ENCODE measurements around the gene SPSB1. TPM values are rescaled to one million over a fixed set of nuclear protein-coding genes. Genes with fewer than 3 reads are reported as not detected.

SPSB1 gene
- total RNA-seq, 1 donor from 2014 or later, result 12.9 TPM

DNA sequence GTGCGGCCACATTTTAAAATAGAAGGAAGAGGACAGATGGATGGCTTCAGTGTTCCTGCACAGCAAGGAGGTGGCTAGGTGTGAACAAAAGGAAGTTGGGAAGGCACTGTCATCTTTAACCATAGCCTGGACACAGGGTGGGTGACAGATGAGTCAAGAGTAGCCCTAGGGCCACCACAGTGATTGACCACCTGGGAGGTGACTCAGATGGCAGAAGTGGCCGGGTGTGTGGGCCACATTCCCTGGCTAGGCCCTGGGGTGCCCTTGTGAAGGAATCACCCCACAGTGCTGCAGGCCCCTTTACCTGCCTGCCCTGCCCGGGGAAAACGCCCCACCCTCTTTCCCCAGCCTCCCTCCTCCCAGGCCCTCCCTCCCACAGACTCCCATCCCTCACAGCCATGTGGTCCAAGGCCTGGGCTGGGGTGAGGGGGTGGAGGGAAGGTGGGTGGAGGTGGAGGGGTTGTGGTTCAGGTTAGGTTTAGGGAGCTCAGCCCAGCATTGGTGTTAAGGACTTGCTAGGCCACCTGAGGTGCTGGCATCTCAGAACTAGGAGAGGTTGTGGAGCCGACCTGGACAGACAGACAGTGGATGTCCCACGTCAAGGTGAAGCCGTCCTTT lies 59.1 kb downstream of the SPSB1 start:
- intact Hi-C loops (cut with DNase I), result no loop called here
- no peak for DNase-seq (ENCODE audit: low spot score)

DNA sequence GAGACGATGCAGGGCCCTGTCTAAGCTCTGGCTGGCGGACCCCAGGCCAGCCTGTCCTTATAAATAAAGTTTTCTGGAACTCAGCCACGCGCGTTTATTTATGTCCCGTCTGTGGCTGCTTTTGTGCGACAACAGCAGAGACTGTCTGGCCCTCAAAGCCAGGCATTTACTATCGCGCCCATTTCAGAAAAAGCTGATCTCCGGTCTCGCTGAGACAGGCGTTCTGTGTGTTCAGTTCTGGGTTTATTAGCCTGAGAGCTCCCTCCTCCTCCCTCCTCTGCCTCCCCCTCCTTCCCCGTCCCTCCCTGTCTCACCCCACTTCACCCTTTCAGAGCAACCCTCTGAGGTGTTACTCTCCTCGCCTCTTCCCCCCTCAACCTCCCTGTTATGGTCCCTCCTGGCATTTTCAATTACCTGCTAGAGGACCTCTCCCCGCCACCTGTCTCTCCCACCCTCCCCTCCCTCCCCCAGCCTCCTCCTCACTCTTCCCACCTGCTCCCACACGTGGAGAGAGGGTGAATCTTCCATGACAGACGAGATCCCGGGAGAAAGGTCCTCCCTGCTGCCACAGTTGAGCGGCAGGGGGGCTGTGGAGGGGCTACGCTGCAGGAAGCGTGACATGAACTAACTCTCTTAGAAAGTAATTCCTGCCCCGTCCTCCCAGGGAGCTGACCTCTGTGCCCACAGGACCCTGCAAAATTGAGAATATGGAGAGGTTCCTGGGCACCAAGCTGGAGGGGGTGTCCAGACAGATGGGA lies 59.9 kb downstream of the SPSB1 start:
- no peak for DNase-seq (ENCODE audit: low spot score)
- intact Hi-C loops (cut with DNase I), result no loop called here

DNA sequence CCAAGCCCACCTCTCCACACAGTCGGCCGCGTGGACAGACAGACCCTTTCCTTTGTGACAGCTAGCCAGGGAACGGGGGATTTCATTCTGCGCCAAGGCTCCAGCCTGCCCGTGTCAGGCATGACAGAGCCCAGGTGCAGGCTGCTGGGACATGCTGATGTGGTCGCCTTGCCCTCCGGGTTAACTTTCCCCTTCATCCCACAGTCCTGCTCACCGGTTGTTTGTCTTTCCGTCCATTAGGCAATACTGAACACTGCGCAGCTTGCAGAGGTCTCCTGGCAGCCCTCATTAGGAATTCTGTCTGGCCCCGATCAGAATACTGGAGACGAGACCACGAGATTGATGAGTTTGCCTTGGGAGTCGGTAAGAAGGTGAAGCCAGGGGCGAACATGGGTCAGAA lies 62.8 kb downstream of the SPSB1 start:
- no peak for DNase-seq (ENCODE audit: low spot score)
- intact Hi-C loops (cut with DNase I), result no loop called here

DNA sequence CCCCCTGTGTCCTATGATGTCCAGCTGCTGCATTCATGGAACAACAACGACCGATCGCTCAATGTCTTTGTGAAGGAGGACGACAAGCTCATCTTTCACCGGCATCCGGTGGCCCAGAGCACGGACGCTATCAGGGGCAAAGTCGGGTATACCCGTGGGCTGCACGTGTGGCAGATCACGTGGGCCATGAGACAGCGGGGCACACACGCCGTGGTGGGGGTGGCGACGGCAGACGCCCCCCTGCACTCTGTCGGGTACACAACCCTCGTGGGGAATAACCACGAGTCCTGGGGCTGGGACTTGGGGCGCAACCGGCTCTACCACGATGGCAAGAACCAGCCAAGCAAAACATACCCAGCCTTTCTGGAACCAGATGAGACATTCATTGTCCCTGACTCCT lies 63.3 kb downstream of the SPSB1 start:
- no peak for DNase-seq (ENCODE audit: low spot score)
- intact Hi-C loops (cut with DNase I), result no loop called here

DNA sequence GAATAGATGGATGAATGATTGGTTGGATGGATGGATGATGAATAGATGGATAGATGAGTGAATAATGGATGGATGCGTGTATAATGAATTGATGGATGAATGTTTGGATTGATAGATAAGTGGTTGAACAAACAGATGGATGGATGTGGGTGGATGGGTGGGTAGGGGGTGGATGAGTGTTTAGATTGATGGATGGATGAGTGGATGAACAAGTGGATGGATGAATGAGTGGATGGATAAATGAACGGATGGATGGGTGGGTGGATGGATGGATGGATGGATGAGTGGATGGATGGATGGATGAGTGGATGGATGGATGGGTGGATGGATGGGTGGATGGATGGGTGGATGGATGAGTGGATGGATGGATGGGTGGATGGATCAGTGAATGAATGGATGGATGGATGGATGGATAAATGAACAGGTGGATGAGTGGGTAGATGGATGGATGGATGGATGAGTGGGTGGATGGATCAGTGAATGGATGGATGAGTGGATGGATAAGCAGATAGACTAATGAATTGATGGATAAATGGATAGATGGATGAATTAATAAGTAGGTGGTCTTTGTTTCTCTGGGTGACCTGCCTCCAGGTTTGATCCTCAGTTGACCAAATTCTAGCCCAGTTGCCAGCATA lies 64.3 kb downstream of the SPSB1 start:
- DNase-seq (ENCODE audit: low spot score), result no peak
- intact Hi-C loops (cut with DNase I), result no loop called here

DNA sequence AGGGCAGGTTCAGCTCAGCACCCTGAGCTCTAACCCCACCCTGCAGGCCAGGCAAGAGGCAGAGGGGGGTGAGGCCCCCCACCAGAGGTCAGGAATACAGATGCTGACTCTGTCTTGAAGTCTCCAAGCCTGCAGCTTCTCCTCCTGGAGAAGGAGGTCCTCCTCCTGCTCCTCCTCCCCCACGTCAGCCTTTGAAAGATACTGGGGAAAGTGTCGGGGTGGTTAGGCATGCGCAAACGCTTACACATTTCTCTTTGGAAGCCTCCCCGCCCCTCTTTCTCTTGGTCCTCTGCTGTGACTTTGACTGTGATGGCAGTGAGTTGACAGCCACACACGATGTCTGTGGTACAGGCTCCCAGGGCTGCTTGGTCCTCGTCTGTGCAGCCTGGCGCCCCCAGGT lies 65.3 kb downstream of the SPSB1 start:
- DNase-seq (ENCODE audit: low spot score), result no peak
- intact Hi-C loops (cut with DNase I), result no loop called here

DNA sequence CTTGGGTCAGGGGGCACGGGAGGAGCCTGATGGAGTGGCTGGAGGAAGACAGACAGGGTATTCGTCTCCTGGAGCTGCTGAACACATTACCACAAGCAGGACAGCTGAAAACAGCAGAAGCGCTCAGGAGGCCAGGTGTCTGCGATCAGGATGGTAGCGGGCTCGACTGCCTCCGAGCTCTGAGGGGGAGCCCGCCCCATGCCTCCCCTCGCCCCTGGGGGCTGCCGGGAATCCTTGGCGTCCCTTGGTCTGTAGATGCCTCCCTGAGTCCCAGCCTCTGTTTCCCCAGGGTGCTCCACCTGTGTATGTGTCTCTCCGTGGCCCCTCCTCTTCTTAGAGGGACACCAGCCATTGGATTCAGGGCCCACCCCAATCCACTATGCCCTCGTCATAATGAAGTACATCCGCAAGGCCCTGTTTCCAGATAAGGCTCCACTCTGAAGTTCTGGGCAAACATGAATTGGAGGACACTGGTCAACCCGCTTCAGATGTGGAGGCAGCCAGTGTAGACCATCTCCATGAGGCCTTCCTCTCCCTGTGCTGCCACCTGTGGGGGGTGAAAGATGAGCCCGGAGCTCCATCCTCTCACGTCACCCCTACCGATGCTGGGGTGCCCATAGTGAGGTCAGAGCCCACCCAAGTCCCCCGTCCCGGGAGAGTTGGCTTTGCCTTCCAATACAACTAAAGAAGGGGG lies 67.8 kb downstream of the SPSB1 start:
- DNase-seq (ENCODE audit: low spot score), result no peak
- intact Hi-C loops (cut with DNase I), result no loop called here

DNA sequence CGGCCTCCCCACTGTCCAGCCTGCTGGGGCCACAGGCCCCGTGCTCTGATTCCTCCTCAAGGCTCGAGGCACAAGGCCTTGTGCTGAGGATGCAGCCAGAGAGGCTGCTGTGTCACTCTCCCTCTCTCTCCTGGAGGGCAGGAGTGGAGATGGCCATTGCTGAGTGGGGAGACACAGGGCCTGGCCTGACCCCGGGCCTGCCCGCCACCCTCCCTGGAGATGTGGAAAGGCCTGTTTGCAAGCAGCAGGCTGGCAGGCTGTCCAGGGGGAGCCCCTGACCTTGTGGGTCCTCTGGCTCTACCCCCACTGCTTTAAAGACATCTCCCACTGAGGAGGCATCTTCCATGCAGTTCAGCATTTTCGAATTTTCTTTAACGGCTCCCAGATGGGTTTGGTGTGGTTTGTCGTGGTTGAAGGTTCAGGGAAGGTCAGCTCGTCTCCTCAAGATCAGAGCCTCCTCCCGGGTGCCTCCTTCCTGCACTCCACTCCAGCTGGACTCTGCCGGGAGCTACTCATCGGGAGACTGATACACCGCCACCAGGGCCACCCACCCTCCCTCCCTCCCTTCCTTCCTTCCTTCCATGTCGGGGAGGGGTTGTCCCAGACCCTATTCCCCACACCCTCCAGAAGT lies 69.1 kb downstream of the SPSB1 start:
- DNase-seq (ENCODE audit: low spot score), result no peak
- intact Hi-C loops (cut with DNase I), result no loop called here

DNA sequence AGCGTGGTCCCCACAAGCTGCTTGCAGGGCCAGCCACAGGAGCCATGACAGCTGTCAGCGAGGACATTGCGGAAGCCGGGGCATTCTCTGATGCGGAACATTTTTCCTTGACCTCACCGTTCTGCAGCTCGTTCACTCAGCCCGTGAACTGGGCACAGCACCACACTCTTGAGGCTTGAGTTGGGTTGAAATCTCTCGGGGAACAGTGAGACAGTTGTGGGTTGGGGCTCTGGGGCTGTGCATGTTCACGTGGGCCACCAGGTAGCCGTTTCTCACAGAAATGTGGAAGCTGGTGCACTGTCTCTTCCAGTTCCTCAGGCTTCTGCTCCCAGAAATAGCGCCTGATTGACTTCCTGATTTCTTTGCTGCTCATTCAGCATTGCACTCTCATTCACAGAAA lies 69.8 kb downstream of the SPSB1 start:
- intact Hi-C loops (cut with DNase I), result no loop called here
- DNase-seq (ENCODE audit: low spot score), result no peak

DNA sequence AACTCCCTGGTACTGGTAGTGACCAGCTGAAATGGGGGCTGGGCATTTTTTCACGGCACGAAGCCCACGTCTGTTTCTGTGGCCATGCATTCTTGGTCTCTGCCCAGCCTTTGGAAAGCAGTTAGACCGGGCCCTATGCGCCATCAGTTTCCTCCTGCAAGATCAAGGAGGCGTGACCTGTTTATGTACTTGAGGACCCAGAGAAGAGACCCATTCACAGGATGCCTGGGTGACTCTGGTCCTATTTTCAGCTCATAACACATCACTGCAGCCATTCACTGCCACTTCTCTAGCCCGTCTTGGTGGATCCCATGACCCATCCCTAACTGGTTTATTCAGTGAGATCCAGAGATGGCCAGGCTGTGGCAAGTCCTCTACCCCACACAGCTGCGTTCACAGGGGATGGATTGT lies 70.4 kb downstream of the SPSB1 start:
- no peak for DNase-seq (ENCODE audit: low spot score)

DNA sequence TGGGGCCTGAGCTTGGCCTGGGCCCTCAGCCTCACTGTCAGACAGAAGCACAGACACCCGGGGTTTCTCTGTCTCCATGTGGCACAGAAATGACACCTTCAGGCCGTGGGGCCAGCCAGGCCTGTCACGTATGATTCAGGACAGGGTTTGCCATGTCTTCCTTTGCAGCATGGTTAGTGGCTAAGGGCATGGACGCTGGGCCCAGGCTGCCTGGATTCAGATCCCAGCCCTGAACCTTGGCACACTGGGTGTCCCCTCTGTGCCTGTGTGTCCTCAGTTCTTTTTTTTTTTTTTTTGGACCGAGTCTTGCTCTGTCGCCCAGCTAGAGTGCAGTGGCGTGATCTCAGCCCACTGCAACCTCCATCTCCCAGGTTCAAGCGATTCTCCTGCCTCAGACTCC lies 73.6 kb downstream of the SPSB1 start:
- intact Hi-C loops (cut with DNase I), result no loop called here
- no peak for DNase-seq (ENCODE audit: low spot score)

More for the DNA sequence above, 70.4 kb downstream of the SPSB1 start:
- intact Hi-C loops (cut with DNase I), result no loop called here

DNA sequence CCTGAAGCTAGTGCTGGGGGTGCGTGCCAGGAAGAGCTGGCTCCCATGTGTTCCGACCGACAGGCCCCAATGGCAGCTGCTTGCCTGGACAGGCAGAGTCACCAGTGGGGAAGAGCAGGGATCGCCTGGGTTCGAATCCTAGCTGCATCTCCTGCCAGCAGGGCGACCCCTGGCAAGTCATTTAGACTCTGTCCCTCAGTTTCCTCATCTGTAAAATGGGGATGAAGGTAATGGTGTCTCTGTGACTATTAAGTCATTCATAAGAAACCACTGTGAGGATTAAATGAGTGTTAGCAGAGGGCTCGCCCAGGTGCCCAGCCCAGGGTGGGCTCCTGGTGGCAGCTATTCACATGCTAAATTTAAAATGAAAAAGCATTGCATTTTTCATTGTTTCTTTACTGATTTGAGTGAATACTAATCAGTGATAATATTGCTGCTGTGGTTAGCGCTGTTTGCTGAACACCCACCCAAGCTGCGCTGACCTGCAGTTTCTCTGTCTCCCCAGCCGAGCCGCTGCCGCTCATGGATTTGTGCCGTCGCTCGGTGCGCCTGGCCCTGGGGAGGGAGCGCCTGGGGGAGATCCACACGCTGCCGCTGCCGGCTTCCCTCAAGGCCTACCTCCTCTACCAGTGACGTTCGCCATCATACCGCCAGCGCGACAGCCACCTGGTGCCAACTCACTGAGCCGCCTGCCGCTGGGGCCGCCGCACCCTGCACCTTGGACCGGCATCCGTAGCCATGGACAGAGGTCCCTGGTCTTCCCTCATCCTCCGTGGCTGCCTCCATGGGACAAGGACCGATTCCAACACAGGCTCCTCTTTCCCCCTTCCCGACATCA lies 74.5 kb downstream of the SPSB1 start:
- intact Hi-C loops (cut with DNase I), result no loop called here
- DNase-seq (ENCODE audit: low spot score), result no peak

DNA sequence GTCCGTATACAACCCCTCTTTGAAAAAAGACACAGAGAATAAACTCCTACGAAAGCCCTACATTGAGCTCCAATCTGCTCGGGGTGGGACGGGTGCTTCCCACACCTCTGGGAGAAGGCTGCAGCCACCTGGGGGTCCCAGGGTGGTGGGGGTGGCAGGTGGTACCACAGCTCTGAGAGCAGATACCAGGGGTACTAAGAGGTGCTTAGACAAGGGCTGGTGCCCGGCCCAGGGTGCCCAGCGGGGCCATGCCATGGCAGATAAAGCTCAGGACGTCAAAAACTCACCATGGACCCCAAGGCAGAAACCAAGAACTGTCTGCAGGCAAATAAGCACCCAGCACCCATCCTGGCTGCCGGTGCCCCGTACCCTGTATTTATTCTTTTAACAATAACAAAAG lies 75.1 kb downstream of the SPSB1 start:
- no peak for DNase-seq (ENCODE audit: low spot score)

DNA sequence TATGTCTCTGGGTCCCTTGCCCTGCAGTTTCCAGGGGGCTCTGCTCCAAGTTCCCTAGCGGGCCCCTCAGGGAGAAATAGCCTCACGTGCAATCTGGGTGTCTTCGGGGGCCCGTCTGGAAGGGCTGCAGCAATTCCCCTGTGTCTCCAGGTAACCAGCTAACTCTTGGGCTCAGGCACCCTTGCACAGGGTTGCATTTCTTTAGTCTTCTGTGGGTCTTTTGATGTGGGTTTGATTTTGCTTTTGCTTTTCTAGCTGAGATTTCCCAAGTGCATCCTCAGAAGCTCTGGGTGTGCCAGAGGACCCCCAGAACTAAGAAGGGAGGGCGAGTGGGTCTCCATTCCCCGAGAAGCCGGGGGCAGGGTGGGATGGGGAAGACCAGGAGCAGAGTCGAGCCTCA lies 75.7 kb downstream of the SPSB1 start:
- intact Hi-C loops (cut with DNase I), result no loop called here
- no peak for DNase-seq (ENCODE audit: low spot score)

More for the DNA sequence above, 75.1 kb downstream of the SPSB1 start:
- intact Hi-C loops (cut with DNase I), result no loop called here

DNA sequence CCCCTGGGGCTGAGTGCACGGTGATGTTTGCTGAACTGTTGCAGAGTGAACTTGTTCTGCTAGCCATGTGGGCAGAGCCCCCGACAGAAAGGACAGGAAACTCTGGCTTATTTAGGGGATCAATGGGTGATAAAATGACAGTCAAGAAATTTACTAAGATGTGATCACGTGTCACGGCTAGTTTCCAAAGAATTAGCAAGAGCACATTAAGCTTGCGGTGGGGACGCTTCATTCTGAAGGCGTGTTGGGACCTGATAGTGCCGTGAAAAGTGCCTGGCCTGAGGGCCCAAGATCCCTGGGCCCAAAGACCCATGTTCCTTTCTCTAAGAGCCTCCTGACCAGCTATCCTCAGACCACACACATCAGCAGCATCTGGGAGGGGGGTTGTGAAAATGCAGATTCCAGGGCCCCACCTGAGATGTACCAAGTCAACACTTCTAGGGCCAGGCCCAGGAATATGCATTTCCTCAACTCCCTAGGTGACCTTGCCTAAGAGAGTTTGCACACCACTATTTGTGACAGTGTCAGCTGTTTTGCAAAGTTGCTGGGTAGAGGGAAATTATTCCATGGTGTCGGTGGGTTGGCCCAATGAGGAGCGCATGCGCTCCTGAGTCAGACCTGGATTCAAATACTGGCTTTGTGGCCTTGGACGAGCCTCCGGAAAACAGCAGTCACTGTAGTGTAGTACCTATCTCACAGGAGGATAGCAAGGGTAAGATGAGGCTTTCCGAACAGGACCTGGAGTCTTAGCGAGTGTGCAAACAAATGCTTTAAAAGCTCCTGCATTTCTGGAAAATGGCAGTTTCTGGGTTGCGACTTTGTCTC lies 77.5 kb downstream of the SPSB1 start:
- intact Hi-C loops (cut with DNase I), result no loop called here
- no peak for DNase-seq (ENCODE audit: low spot score)

DNA sequence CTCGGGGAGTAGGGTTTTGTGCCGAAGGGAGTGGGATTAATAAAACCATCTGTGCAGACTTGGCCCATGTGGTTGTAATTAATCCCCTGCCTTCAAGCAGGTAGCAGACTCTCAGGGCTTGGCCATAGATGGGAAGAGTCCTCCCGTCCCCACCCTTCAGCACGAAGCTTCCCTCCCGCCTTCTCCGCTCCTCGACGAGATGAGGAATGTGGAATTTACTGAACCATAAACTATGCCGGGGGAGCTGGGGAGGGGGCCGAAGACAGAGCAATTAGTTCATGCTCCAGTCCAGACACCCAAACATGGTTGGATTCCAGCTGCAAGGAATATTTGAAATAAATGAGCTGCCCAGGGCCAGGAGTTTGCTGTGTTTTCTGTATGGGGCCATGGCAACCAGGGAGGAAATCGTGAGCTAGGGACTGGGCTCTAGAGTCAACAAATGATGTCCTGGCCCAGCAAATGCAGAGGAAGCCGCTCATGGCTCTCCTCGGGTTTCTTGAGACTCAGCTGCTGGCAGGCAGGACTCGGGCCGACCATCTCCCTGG lies 78.8 kb downstream of the SPSB1 start:
- intact Hi-C loops (cut with DNase I), result no loop called here
- DNase-seq (ENCODE audit: low spot score), result no peak

DNA sequence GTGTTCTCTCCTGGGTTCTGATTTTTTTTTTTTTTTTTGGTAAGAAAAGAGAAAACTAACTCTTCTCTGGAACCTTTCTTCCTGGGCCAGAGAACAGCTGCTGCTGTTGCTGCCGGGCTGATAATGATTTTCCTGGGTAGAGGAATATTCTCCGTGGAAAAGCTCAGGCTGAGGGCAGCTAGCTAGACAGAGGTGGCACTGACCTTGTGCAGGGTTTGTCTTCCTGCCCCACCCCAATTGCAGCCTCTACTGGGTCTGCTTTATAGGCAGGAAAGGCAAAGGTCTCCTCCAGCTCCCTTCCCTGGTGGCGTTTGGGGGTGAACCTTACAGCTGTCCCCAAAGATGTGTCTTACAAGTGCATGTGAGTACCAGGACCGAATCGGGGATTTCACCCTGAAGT lies 79.3 kb downstream of the SPSB1 start:
- intact Hi-C loops (cut with DNase I), result no loop called here
- no peak for DNase-seq (ENCODE audit: low spot score)

DNA sequence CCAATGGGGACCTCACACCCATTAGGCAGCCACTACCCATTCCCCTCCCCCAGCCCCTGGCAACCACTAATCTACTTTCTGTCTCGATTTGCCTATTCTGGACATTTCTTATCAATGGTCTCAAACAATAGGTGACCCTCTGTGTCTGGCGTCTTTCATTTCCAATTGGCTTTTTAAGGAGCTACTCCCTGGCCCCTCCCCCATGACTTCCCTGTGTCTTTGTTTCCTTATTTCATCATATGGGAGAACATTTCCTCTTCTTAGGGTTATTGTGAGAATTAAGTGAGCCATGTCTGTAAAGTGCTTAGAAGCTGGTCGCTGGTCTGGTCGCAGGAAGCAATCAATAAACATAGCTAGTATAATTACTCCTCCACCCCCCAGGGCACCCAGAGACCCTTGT lies 80.9 kb downstream of the SPSB1 start:
- intact Hi-C loops (cut with DNase I), result no loop called here
- DNase-seq (ENCODE audit: low spot score), result no peak
